GM21381 (cell line): ENCODE data around the gene USP3.

Experiments used
- ATAC-seq: cut with Tn5 transposase; IDR thresholded peaks from one replicate; pipeline ENCODE4 v1.9.1; 2021; ENCODE audit warnings: mild to moderate bottlenecking, moderate library complexity; ENCODE audit not compliant: unreplicated experiment

USP3 gene

DNA sequence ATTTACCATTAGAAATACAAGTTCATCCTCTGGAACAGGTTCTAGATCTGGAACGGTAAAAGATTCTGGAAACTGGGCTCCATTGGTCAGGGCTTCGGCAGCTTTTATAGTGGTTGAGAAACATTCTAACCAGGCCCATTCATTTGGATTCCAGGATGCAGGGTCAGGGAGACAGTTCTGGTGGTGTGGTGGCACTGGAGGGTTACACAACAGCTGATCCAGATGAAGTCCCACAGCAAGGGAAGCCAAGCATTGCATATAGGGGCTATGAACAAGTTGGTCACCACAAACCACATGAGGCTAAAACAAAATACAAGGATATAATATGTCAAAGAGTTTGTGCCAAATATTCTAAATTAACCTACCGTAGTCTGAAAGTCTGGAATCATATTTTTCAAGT lies 135.8 kb downstream of the USP3 start:
- no peak for ATAC-seq
